Tibial nerve (tissue), 4 donors: ENCODE data around the gene SBNO2. TPM values are rescaled to one million over a fixed set of nuclear protein-coding genes. Genes with fewer than 3 reads are reported as not detected.
A peak's percentile ranks its signal among the peaks of the same experiment; 100 is the strongest.

Experiments
- DNase-seq, 2 donors: peaks; one replicate each; pipeline ENCODE4 v3.0.0-alpha.2; 2019; ENCODE audit warnings: low spot score in 2 of 2
- H3K27ac ChIP-seq, 4 donors: fragments of 200-600 bp; sonication (generic) in 3 of 4; one replicate each; pipeline ENCODE4 v1.5.1; 2017 to 2019; ENCODE audit warnings: mild to moderate bottlenecking in 1 of 4
- H3K27me3 ChIP-seq, 2 donors: fragments of 200-600 bp; sonication (generic) in 1 of 2; one replicate each; pipeline versions ENCODE4 v1.5.1 to v1.6.0; 2017 to 2019
- H3K36me3 ChIP-seq, 3 donors: fragments of 200-600 bp; sonication (generic); one replicate each; pipeline ENCODE4 v1.5.1; 2018 to 2019
- H3K4me1 ChIP-seq, 4 donors: fragments of 200-600 bp; sonication (generic) in 3 of 4; one replicate each; pipeline ENCODE4 v1.5.1; 2017 to 2019
- H3K4me3 ChIP-seq, 4 donors: fragments of 200-600 bp; sonication (generic) in 3 of 4; one replicate each; pipeline ENCODE4 v1.5.1; 2017 to 2019; ENCODE audit warnings: mild to moderate bottlenecking in 1 of 4, moderate library complexity in 1 of 4
- H3K9me3 ChIP-seq, 4 donors: fragments of 200-600 bp; sonication (generic) in 3 of 4; one replicate each; pipeline ENCODE4 v1.5.1; 2017 to 2019
- CTCF ChIP-seq, 5 experiments: fragments of 200-600 bp in 3 of 5; fragments of 450-650 bp in 2 of 5; sonication (generic) in 3 of 5; IDR thresholded peaks; one replicate each; pipeline ENCODE4 v1.5.1; 2016 to 2019; ENCODE audit warnings: antibody characterized with exemption in 5 of 5, mild to moderate bottlenecking in 3 of 5, moderate library complexity in 2 of 5
- EP300 ChIP-seq, 2 donors: sonication (generic); formaldehyde crosslinking; IDR thresholded peaks; one replicate each; pipeline ENCODE4 v1.6.1; 2017; ENCODE audit warnings: antibody characterized with exemption in 2 of 2, mild to moderate bottlenecking in 1 of 2
- POLR2A ChIP-seq, 2 donors: fragments of 450-650 bp; IDR thresholded peaks; one replicate each; pipeline ENCODE4 v1.6.1; 2017; ENCODE audit warnings: antibody characterized with exemption in 2 of 2, mild to moderate bottlenecking in 2 of 2, moderate library complexity in 2 of 2
- WGBS, 2 donors: methylation state at CpG; one replicate each; pipeline ENCODE4 v1.1.5; 2018; 5-methylcytosine and 5-hydroxymethylcytosine counted together
- total RNA-seq, 4 donors: library from RNA; depleted of rRNA; stranded (reverse); fragments of >200 nt; gene quantifications; one replicate each; pipeline ENCODE4 v1.1.0, GENCODE V29; 2016

SBNO2 gene
- total RNA-seq, 4 donors from 2014 or later, result 26.6 to 105 (median 39.3) TPM

GRCh38 chr19:1134431-1134830 is 39.6 kb downstream of the SBNO2 start:
- Histone ChIP-seq H3K27ac (peak overlapping the region in 2 of 4 donors; percentile 55 to 92), H3K4me3 (no peak overlapping the region), H3K4me1 (peaks cover 0 to 72% (median 43%) of the 10 kb centered on the region in 4 donors), H3K36me3 (peaks cover 0 to 22% (median 0%) of the 10 kb centered on the region in 3 donors), H3K27me3 (no peaks in the 10 kb centered on the region), H3K9me3 (no peaks in the 10 kb centered on the region)
- DNase-seq, result no peak
- WGBS, 2 donors, result 91 to 92% methylated on average over 10 to 11 of the region's 11 CpGs
- no peak for TF ChIP-seq EP300 (IDR thresholded peaks at IDR 0.05)
- TF ChIP-seq POLR2A (IDR thresholded peaks at IDR 0.05), result no peak
- no peak for TF ChIP-seq CTCF (IDR thresholded peaks at IDR 0.05)

- Histone ChIP-seq H3K4me3 (peak overlapping the region in 1 of 4 donors; percentile 82), H3K9me3 (no peaks in the 10 kb centered on the region)
These were observed 40.6 kb downstream of the SBNO2 start for GRCh38 chr19:1133471-1133929.

GRCh38 chr19:1132552-1133383 is 41.3 kb downstream of the SBNO2 start:
- DNase-seq, result no peak
- Histone ChIP-seq H3K9me3 (no peaks in the 10 kb centered on the region), H3K36me3 (peaks cover 0 to 28% (median 0%) of the 10 kb centered on the region in 3 donors), H3K4me1 (peaks cover 0 to 85% (median 45%) of the 10 kb centered on the region in 4 donors), H3K27ac (peak overlapping the region in 3 of 4 donors; percentile 92 to 94 (median 92)), H3K27me3 (no peaks in the 10 kb centered on the region), H3K4me3 (peak overlapping the region; percentile 50 to 97 (median 76))
- WGBS, 2 donors, result 53 to 54% methylated on average over 35 to 41 of the region's 48 CpGs
- TF ChIP-seq EP300 (IDR thresholded peaks at IDR 0.05), result no peak
- TF ChIP-seq CTCF (IDR thresholded peaks at IDR 0.05), result no peak

More at GRCh38 chr19:1133471-1133929, 40.6 kb downstream of the SBNO2 start:
- TF ChIP-seq POLR2A (IDR thresholded peaks at IDR 0.05) (no peak), CTCF (IDR thresholded peaks at IDR 0.05) (no peak), EP300 (IDR thresholded peaks at IDR 0.05) (no peak)
- Histone ChIP-seq H3K36me3 (peaks cover 0 to 23% (median 0%) of the 10 kb centered on the region in 3 donors), H3K27ac (peak overlapping the region in 3 of 4 donors; percentile 92 to 94 (median 92)), H3K27me3 (no peaks in the 10 kb centered on the region), H3K4me1 (peaks cover 0 to 81% (median 45%) of the 10 kb centered on the region in 4 donors)
- DNase-seq, result no peak
- 91 to 93% methylated on average over 11 to 25 of the region's 25 CpGs for WGBS, 2 donors

DNA sequence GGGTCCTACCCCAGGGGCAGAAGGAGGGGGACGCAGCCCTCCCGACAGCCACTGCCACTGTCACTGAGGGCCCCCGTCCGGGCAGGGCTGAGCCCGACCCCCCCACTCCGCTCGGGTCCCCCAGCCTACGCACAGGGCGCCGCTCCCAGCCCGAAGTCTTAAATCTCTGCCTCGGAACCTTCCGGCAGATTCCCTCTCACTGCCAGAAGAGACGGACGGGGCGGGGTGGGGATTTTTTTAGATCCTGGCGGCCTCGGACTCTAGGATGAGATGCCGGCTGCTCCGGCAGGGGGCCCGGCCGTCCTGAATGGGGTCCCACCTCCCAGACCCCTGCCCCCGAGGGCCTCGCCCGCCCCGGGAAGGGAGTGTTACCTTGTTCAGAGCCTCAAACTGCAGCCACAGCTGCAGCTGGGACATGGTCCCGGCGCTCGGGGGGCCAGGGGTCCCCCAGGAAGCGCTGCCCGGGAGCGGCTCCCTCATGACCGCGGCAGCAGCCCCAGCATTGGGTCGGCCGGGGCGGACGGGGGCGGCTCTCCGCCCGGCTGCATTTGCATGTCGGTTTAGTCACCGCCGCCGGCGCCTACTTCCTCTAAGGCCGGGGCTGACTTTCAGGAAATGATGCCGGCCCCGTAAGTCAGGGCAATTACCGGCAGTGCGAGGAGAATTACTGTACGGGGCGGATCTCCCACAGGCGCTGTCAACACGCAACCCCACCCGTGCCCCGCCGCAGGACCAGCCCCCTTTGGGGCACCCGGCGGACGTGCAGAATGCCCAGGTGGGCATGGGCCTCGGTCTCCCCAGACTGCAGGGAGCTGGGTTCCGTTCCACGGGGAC is 42.1 kb downstream of the SBNO2 start:
- peak overlapping the region; percentile 50 to 97 (median 76) for H3K4me3 ChIP-seq
- peaks cover 0 to 92% (median 45%) of the 10 kb centered on the region in 4 donors for H3K4me1 ChIP-seq
- H3K36me3 ChIP-seq, result peaks cover 0 to 37% (median 7%) of the 10 kb centered on the region in 3 donors
- no peaks in the 10 kb centered on the region for H3K9me3 ChIP-seq
- WGBS, 2 donors, result 1 to 2% methylated on average over 28 to 36 of the region's 64 CpGs
- peak overlapping the region; percentile 62 to 94 (median 92) for H3K27ac ChIP-seq
- peak in 2 of 5 experiments; percentile 43 to 44 for TF ChIP-seq CTCF (IDR thresholded peaks at IDR 0.05)
- peak in 1 of 2 donors; percentile 12 for TF ChIP-seq POLR2A (IDR thresholded peaks at IDR 0.05)
- peak; percentile 76 to 79 for TF ChIP-seq EP300 (IDR thresholded peaks at IDR 0.05)
- DNase-seq, result peak; percentile 66 to 77
- no peaks in the 10 kb centered on the region for H3K27me3 ChIP-seq
